GM12874 (cell line): ENCODE measurements around the gene UTS2R.

Experiments used
- TF ChIP-seq, protein P1 (sequence below): IDR thresholded peaks from 2 replicates; pipeline ENCODE4 v1.5.1; 2011; ENCODE audit warnings: low read depth, mild to moderate bottlenecking, control low read depth, low read length, moderate library complexity; ENCODE audit not compliant: insufficient read depth

UTS2R gene

GRCh38 chr17:82386881-82387704 is 15.5 kb downstream of the UTS2R start:
- TF ChIP-seq, protein P1, sequence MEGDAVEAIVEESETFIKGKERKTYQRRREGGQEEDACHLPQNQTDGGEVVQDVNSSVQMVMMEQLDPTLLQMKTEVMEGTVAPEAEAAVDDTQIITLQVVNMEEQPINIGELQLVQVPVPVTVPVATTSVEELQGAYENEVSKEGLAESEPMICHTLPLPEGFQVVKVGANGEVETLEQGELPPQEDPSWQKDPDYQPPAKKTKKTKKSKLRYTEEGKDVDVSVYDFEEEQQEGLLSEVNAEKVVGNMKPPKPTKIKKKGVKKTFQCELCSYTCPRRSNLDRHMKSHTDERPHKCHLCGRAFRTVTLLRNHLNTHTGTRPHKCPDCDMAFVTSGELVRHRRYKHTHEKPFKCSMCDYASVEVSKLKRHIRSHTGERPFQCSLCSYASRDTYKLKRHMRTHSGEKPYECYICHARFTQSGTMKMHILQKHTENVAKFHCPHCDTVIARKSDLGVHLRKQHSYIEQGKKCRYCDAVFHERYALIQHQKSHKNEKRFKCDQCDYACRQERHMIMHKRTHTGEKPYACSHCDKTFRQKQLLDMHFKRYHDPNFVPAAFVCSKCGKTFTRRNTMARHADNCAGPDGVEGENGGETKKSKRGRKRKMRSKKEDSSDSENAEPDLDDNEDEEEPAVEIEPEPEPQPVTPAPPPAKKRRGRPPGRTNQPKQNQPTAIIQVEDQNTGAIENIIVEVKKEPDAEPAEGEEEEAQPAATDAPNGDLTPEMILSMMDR = no peak

DNA sequence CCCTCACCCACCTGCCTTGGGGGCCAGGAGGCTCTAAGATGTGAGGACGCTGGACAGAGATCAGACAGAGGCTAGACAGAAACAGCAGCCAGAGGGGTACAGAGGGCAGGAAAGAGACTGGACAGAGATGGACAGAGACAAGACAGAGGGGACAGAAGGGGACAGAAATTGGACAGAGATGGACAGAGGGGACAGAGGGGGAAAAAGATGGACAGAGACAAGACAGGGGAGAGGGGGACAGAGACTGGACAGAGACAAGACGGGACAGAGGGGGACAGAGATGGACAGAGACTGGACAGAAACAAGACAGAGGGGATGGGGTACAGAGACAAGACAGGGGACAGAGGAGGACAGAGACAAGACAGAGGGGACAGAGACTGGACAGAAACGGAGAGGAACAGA is 16.1 kb downstream of the UTS2R start:
- TF ChIP-seq, protein P1 = no peak

- TF ChIP-seq, protein P1 = no peak
Observed at GRCh38 chr17:82388223-82388921, 16.8 kb downstream of the UTS2R start.

GRCh38 chr17:82388922-82389283 is 17.3 kb downstream of the UTS2R start:
- TF ChIP-seq, protein P1 = no peak

- TF ChIP-seq, protein P1 = no peak
Observed at GRCh38 chr17:82389379-82389778, 17.8 kb downstream of the UTS2R start.

DNA sequence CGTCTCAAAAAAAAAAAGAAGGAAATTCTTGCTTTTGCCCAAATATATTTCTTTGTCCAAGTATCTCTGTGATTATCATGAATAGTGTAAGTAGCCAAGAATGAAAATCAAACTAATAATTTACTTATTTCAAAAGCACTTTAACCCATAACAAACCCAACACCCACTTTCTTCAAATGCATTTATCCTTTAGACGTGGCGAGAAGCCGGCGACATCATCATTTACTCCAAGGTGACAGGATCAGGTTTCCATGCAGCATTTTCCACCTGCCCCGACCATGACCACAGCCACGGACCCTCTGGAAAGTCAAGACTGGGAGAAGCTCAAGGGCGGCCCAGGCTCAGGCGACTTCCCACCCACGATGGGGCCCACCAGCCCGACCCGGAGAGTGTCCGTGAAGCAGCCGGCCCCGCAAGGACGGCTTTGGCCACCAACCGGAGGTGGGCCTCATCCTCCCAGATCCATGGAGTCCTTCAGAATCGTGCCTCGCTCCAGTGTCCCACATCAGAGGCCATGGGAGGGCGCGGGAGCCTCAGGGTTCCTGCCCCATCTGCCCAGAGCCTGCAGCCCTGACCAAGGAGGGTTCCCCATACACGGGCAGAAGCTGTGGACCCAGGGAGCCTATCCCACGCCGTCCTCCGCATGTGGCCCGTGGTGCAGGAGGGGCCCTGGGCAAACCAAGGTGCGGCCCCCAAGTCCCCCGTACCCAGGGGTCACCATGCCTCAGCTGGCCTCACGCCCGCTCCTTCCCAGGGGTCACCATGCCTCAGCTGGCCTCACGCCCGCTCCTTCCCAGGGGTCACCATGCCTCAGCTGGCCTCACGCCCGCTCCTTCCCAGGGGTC is 18.7 kb downstream of the UTS2R start:
- TF ChIP-seq, protein P1 = no peak
